Endothelial cell of umbilical vein (primary cell): ENCODE measurements around the gene RDX.

ENCODE experiments used
- EZH2 ChIP-seq: IDR thresholded peaks from 2 replicates; pipeline ENCODE4 v1.6.1; 2012; ENCODE audit warnings: borderline replicate concordance, low read depth, mild to moderate bottlenecking, moderate library complexity, low read length, inconsistent platforms; ENCODE audit not compliant: severe bottlenecking
- FOS ChIP-seq: IDR thresholded peaks from 2 replicates; pipeline ENCODE4 v1.6.1; 2011; ENCODE audit warnings: mild to moderate bottlenecking, low read length, moderate library complexity, borderline replicate concordance; ENCODE audit not compliant: insufficient read depth
- GATA2 ChIP-seq: IDR thresholded peaks from 2 replicates; pipeline ENCODE4 v1.7.0; 2011; ENCODE audit warnings: low read depth, mild to moderate bottlenecking, moderate library complexity, mixed read lengths, low read length; ENCODE audit not compliant: insufficient read length, insufficient read depth
- JUN ChIP-seq: IDR thresholded peaks from 2 replicates; pipeline ENCODE4 v1.6.1; 2011; ENCODE audit warnings: borderline replicate concordance, low read depth; ENCODE audit not compliant: insufficient read length, insufficient read depth
- MAX ChIP-seq: IDR thresholded peaks from 2 replicates; pipeline ENCODE4 v1.6.1; 2011; ENCODE audit not compliant: insufficient read depth, insufficient read length
- MYC ChIP-seq: IDR thresholded peaks from one replicate; pipeline ENCODE4 v1.6.1; 2011; ENCODE audit warnings: mild to moderate bottlenecking, low read depth, low read length
- POLR2A ChIP-seq: IDR thresholded peaks from 2 replicates; pipeline ENCODE4 v1.6.1; 2012; ENCODE audit warnings: low read depth, mild to moderate bottlenecking, control low read depth, low read length
- POLR2AphosphoS5 ChIP-seq: IDR thresholded peaks from 2 replicates; pipeline ENCODE4 v1.6.1; 2012; ENCODE audit warnings: low read depth, mild to moderate bottlenecking, control low read depth, low read length, moderate library complexity; ENCODE audit not compliant: insufficient read depth
- TF ChIP-seq, protein P1 (sequence below), 2 donors: IDR thresholded peaks; 1 replicate in 1 of 2; 2 replicates in 1 of 2; pipeline ENCODE4 v1.5.1; 2011; ENCODE audit warnings: low read length in 2 of 2, mild to moderate bottlenecking in 2 of 2, moderate library complexity in 2 of 2, control low read depth in 1 of 2, inconsistent platforms in 1 of 2, low read depth in 1 of 2; ENCODE audit not compliant: insufficient read depth in 1 of 2; ENCODE audit errors: extremely low read depth in 1 of 2

- TF ChIP-seq EZH2 (no peak), MAX (no peak), POLR2A (no peak), MYC (no peak), POLR2AphosphoS5 (no peak), JUN (no peak), GATA2 (no peak), FOS (no peak)
- TF ChIP-seq, protein P1, sequence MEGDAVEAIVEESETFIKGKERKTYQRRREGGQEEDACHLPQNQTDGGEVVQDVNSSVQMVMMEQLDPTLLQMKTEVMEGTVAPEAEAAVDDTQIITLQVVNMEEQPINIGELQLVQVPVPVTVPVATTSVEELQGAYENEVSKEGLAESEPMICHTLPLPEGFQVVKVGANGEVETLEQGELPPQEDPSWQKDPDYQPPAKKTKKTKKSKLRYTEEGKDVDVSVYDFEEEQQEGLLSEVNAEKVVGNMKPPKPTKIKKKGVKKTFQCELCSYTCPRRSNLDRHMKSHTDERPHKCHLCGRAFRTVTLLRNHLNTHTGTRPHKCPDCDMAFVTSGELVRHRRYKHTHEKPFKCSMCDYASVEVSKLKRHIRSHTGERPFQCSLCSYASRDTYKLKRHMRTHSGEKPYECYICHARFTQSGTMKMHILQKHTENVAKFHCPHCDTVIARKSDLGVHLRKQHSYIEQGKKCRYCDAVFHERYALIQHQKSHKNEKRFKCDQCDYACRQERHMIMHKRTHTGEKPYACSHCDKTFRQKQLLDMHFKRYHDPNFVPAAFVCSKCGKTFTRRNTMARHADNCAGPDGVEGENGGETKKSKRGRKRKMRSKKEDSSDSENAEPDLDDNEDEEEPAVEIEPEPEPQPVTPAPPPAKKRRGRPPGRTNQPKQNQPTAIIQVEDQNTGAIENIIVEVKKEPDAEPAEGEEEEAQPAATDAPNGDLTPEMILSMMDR (IDR thresholded peaks at IDR 0.05; ENCODE audit: extremely low read depth in 1 of 2, insufficient read depth in 1 of 2, low read depth in 1 of 2, low read length in 2 of 2): no peak
Observed at GRCh38 chr11:110159476-110159875, 136.9 kb downstream of the RDX start.
